GM23338 (cell line): Measurements from ENCODE around the gene ATP5F1A. TPM values are rescaled to one million over a fixed set of nuclear protein-coding genes. Genes with fewer than 3 reads are reported as not detected.

Experiments used
- ATAC-seq: fragments of 200-7000 bp; cut with Tn5 transposase; 3 replicates; pipeline ENCODE4 v1.9.1; 2020
- DNase-seq: peaks from one replicate; pipeline ENCODE4 v3.0.0-alpha.2; 2015; ENCODE audit warnings: low spot score
- H2AFZ ChIP-seq: fragments of 200-600 bp; sonication (generic); 2 replicates; pipeline ENCODE4 v1.8.0; 2016; ENCODE audit warnings: antibody characterized with exemption, mild to moderate bottlenecking, moderate library complexity
- H3F3A ChIP-seq: fragments of 200-600 bp; sonication (generic); replicated peaks from 2 replicates; pipeline ENCODE4 v1.8.0; 2017; ENCODE audit warnings: antibody characterized with exemption, mixed run types, low read depth
- H3K27ac ChIP-seq: fragments of 200-600 bp; sonication (generic); 2 replicates; pipeline ENCODE4 v1.6.1; 2016; ENCODE audit warnings: low read depth
- H3K27me3 ChIP-seq: fragments of 200-600 bp; sonication (generic); 2 replicates; pipeline ENCODE4 v1.8.0; 2016; ENCODE audit warnings: mild to moderate bottlenecking, mixed run types, moderate library complexity; ENCODE audit not compliant: insufficient read depth
- H3K36me3 ChIP-seq: fragments of 200-600 bp; sonication (generic); 2 replicates; pipeline ENCODE4 v1.8.0; 2016; ENCODE audit warnings: mild to moderate bottlenecking; ENCODE audit not compliant: insufficient read depth
- H3K4me1 ChIP-seq: fragments of 200-600 bp; sonication (generic); 2 replicates; pipeline ENCODE4 v1.8.0; 2016; ENCODE audit warnings: mild to moderate bottlenecking, moderate library complexity; ENCODE audit not compliant: insufficient read depth
- H3K4me2 ChIP-seq: fragments of 200-600 bp; sonication (generic); 2 replicates; pipeline ENCODE4 v1.7.1; 2017; ENCODE audit warnings: mixed run types
- H3K4me3 ChIP-seq: fragments of 200-600 bp; sonication (generic); 2 replicates; pipeline ENCODE4 v1.6.1; 2016; ENCODE audit warnings: mixed run types
- H3K79me2 ChIP-seq: fragments of 200-600 bp; sonication (generic); replicated peaks from 2 replicates; pipeline ENCODE4 v1.8.0; 2017; ENCODE audit warnings: mild to moderate bottlenecking; ENCODE audit not compliant: insufficient read depth
- H3K9me2 ChIP-seq: fragments of 200-600 bp; sonication (generic); 2 replicates; pipeline ENCODE4 v1.8.0; 2017; ENCODE audit not compliant: insufficient read depth
- H4K20me1 ChIP-seq: fragments of 200-600 bp; sonication (generic); replicated peaks from 2 replicates; pipeline ENCODE4 v1.8.0; 2017; ENCODE audit warnings: mild to moderate bottlenecking; ENCODE audit not compliant: insufficient read depth
- H3K27ac Mint-ChIP-seq: 2 replicates; pipeline ENCODE4 v1.8.0; 2020; ENCODE audit warnings: inconsistent platforms, mild to moderate bottlenecking, moderate library complexity, mixed read lengths
- H3K27me3 Mint-ChIP-seq: 3 replicates; pipeline ENCODE4 v1.8.0; 2022; ENCODE audit warnings: low read depth, mild to moderate bottlenecking, moderate library complexity, mixed read lengths, inconsistent platforms; ENCODE audit not compliant: insufficient read depth, poor library complexity
- H3K36me3 Mint-ChIP-seq: 3 replicates; pipeline ENCODE4 v1.8.0; 2021; ENCODE audit warnings: low read depth, mild to moderate bottlenecking, inconsistent platforms, moderate library complexity, mixed read lengths
- H3K4me1 Mint-ChIP-seq: 3 replicates; pipeline ENCODE4 v1.8.0; 2020; ENCODE audit warnings: mild to moderate bottlenecking, inconsistent platforms, mixed read lengths
- H3K4me3 Mint-ChIP-seq: 3 replicates; pipeline ENCODE4 v1.8.0; 2021; ENCODE audit warnings: moderate library complexity, mild to moderate bottlenecking, inconsistent platforms, mixed read lengths
- H3K9me3 Mint-ChIP-seq: 3 replicates; pipeline ENCODE4 v1.8.0; 2020; ENCODE audit warnings: moderate library complexity, mild to moderate bottlenecking, inconsistent platforms, mixed read lengths
- EZH2 ChIP-seq: fragments of 200-600 bp; sonication (generic); IDR thresholded peaks from one replicate; pipeline ENCODE4 v1.8.0; 2017; ENCODE audit warnings: antibody characterized with exemption, mild to moderate bottlenecking, low read depth; ENCODE audit not compliant: unreplicated experiment
- EZH2phosphoT487 ChIP-seq: fragments of 200-600 bp; sonication (generic); IDR thresholded peaks from one replicate; pipeline ENCODE4 v1.8.1; 2018; ENCODE audit warnings: antibody characterized with exemption; ENCODE audit not compliant: unreplicated experiment
- JUNB ChIP-seq: IDR thresholded peaks from one replicate; pipeline ENCODE4 v1.6.1; 2016; ENCODE audit warnings: antibody characterized with exemption; ENCODE audit not compliant: unreplicated experiment
- NANOG ChIP-seq: IDR thresholded peaks from 2 replicates; pipeline ENCODE4 v1.6.1; 2016; ENCODE audit warnings: antibody characterized with exemption, borderline replicate concordance
- STAT1 ChIP-seq: IDR thresholded peaks from one replicate; pipeline ENCODE4 v1.6.1; 2016; ENCODE audit warnings: antibody characterized with exemption; ENCODE audit not compliant: unreplicated experiment
- polyA plus RNA-seq: library from polyadenylated mRNA; unstranded; fragments of >200 nt; fragmentation: Nextera tagmentation; extraction: Ambion mirVana; gene quantifications from 2 replicates; pipeline ENCODE4 v1.2.1, GENCODE V29; 2016
- total RNA-seq: library from RNA; depleted of rRNA; stranded (reverse); fragments of >200 nt; shearing (Covaris generic); gene quantifications from 2 replicates; pipeline ENCODE4 v1.2.3, GENCODE V29; 2014
- TF ChIP-seq, protein P1 (sequence below): IDR thresholded peaks from 2 replicates; pipeline ENCODE4 v1.6.1; 2016; ENCODE audit warnings: antibody characterized with exemption
- TF ChIP-seq, protein P2 (sequence below), 2 experiments: fragments of 200-600 bp in 1 of 2; sonication (generic) in 1 of 2; conservative IDR thresholded peaks; 2 replicates each; pipeline versions ENCODE4 v1.5.1 to v1.6.1; 2016 to 2017; ENCODE audit warnings: antibody characterized with exemption in 2 of 2, low read depth in 2 of 2, mild to moderate bottlenecking in 2 of 2, moderate library complexity in 1 of 2

ATP5F1A gene
- total and polyA plus RNA-seq, 2 experiments from 2014 or later: 353 to 822 TPM

GRCh38 chr18:46079336-46079735, 18.8 kb downstream of the ATP5F1A start (continued):
- no peak for TF ChIP-seq EZH2
- no peak for TF ChIP-seq NANOG
- no peak for TF ChIP-seq EZH2phosphoT487
- TF ChIP-seq, protein P1, sequence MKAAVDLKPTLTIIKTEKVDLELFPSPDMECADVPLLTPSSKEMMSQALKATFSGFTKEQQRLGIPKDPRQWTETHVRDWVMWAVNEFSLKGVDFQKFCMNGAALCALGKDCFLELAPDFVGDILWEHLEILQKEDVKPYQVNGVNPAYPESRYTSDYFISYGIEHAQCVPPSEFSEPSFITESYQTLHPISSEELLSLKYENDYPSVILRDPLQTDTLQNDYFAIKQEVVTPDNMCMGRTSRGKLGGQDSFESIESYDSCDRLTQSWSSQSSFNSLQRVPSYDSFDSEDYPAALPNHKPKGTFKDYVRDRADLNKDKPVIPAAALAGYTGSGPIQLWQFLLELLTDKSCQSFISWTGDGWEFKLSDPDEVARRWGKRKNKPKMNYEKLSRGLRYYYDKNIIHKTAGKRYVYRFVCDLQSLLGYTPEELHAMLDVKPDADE: no peak
- TF ChIP-seq STAT1: no peak

DNA sequence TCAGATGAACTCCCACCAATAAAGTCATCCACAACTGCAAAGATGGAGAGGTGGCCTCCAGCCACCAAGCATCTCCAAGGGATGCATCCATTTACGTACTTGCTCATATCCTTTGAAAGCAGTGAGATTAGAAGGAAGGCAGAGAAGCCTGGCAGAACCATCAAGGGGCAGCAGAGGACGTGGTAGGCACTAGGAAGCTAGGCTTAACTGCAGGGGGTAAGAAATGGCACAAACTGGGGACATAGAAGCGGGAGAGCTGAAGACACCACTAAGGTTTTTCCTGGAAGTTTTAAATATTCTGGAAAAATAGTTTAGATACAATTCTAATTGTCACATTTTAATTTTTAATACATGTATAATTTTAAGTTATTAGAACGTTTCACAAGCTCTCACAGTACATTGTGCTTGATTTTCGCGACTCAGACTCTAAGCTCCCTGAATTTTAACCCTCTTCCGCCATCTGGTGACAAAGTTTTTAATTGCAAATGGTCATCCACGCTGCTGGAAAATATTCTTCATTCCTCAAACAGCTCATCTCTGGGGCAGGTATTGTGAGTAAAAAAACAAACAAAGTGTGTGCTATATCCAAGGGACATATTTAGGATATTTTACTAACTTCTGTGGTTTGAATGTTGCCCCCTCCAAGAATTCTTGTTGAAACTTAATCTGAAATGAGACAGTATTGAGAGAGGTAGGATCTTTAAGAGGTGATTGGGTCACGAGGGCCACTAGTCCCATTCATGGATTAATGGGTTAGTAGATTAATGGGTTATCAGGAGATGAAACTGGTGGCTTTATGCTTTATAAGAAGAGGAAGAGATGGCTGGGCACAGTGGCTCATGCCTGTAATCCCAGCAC, 24.4 kb downstream of the ATP5F1A start:
- peaks cover 2% of the 10 kb centered on the region; the same call in 2 of the 3 replicates for H3K4me1 Mint-ChIP-seq
- Histone ChIP-seq H3K27me3 (peaks cover 39% of the 10 kb centered on the region), H3K27ac (no peak overlapping the region), H4K20me1 (peaks cover 20% of the 10 kb centered on the region), H3K36me3 (0 out of 2 replicates have a peak, but pooled peaks cover 6% of the 10 kb centered on the region), H3F3A (peaks cover 10% of the 10 kb centered on the region; the same call in 1 of the 2 replicates), H3K4me1 (no peaks in the 10 kb centered on the region), H3K4me3 (no peak overlapping the region), H2AFZ (no peak overlapping the region), H3K79me2 (no peaks in the 10 kb centered on the region), H3K4me2 (no peak overlapping the region), H3K9me2 (no peaks in the 10 kb centered on the region)
- H3K4me3 Mint-ChIP-seq: no peak overlapping the region; the same call in 2 of the 3 replicates
- DNase-seq (peak; percentile 82), ATAC-seq (peak; percentile 9)
- H3K9me3 Mint-ChIP-seq: no peaks in the 10 kb centered on the region
- peaks cover 34% of the 10 kb centered on the region for H3K27me3 Mint-ChIP-seq
- TF ChIP-seq, protein P2, sequence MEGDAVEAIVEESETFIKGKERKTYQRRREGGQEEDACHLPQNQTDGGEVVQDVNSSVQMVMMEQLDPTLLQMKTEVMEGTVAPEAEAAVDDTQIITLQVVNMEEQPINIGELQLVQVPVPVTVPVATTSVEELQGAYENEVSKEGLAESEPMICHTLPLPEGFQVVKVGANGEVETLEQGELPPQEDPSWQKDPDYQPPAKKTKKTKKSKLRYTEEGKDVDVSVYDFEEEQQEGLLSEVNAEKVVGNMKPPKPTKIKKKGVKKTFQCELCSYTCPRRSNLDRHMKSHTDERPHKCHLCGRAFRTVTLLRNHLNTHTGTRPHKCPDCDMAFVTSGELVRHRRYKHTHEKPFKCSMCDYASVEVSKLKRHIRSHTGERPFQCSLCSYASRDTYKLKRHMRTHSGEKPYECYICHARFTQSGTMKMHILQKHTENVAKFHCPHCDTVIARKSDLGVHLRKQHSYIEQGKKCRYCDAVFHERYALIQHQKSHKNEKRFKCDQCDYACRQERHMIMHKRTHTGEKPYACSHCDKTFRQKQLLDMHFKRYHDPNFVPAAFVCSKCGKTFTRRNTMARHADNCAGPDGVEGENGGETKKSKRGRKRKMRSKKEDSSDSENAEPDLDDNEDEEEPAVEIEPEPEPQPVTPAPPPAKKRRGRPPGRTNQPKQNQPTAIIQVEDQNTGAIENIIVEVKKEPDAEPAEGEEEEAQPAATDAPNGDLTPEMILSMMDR (conservative IDR thresholded peaks at IDR 0.05; ENCODE audit: low read depth in 2 of 2): peak; percentile 71 to 79
- no peak for TF ChIP-seq JUNB
- TF ChIP-seq, protein P1: no peak
- TF ChIP-seq NANOG: no peak
- no peak overlapping the region for H3K27ac Mint-ChIP-seq
- peaks cover 8% of the 10 kb centered on the region; the same call in 2 of the 3 replicates for H3K36me3 Mint-ChIP-seq
